K562 (cell line): ENCODE data around the gene IREB2. TPM values are rescaled to one million over a fixed set of nuclear protein-coding genes. Genes with fewer than 3 reads are reported as not detected.

ENCODE experiments used
- CREB1 ChIP-seq, 2 experiments: sonication (generic) in 1 of 2; formaldehyde crosslinking in 1 of 2; IDR thresholded peaks; 2 replicates each; pipeline versions ENCODE4 v1.6.1 to v1.8.0; 2012 to 2022; ENCODE audit warnings: inconsistent platforms in 1 of 2, mild to moderate bottlenecking in 1 of 2, missing genetic modification reagents in 1 of 2, moderate library complexity in 1 of 2
- ELF4 ChIP-seq: fragments of 450-650 bp; formaldehyde crosslinking; IDR thresholded peaks from 2 replicates; pipeline ENCODE4 v1.4.0; 2022; ENCODE audit warnings: missing genetic modification characterization
- ERF ChIP-seq: fragments of 450-650 bp; formaldehyde crosslinking; IDR thresholded peaks from 2 replicates; pipeline ENCODE4 v1.4.0; 2020; ENCODE audit warnings: mild to moderate bottlenecking, mixed read lengths
- HCFC1 ChIP-seq: IDR thresholded peaks from 2 replicates; pipeline ENCODE4 v1.6.1; 2012; ENCODE audit warnings: low read depth, low read length, improper control_type of control experiment
- NCOA1 ChIP-seq: fragments of 450-650 bp; IDR thresholded peaks from 2 replicates; pipeline ENCODE4 v1.6.1; 2016; ENCODE audit warnings: low read depth
- NCOA4 ChIP-seq: fragments of 450-650 bp; IDR thresholded peaks from 2 replicates; pipeline ENCODE4 v1.6.1; 2018; ENCODE audit warnings: mild to moderate bottlenecking; ENCODE audit not compliant: partially characterized antibody
- NELFE ChIP-seq: IDR thresholded peaks from 2 replicates; pipeline ENCODE4 v1.6.1; 2011; ENCODE audit warnings: mild to moderate bottlenecking; ENCODE audit not compliant: insufficient read depth, insufficient read length
- RHOXF2B ChIP-seq: fragments of 250-450 bp; sonication (Bioruptor Pico); conservative IDR thresholded peaks from 2 replicates; pipeline ENCODE4 v1.5.1; 2021
- TAF1 ChIP-seq: IDR thresholded peaks from 2 replicates; pipeline ENCODE4 v1.6.1; 2011; ENCODE audit warnings: mild to moderate bottlenecking, low read length, moderate library complexity; ENCODE audit not compliant: insufficient read depth, control insufficient read depth, severe bottlenecking; ENCODE audit errors: extremely low read depth
- ZNF197 ChIP-seq: fragments of 200-800 bp; sonication (Bioruptor generic); IDR thresholded peaks from 2 replicates; pipeline ENCODE4 v1.6.1; 2016; ENCODE audit warnings: low read depth, missing genetic modification characterization, missing compliant biosample characterization
- ZNF239 ChIP-seq: fragments of 250-450 bp; sonication (Bioruptor Pico); IDR thresholded peaks from 2 replicates; pipeline ENCODE4 v1.4.0; 2020; ENCODE audit warnings: mild to moderate bottlenecking
- ZNF586 ChIP-seq: fragments of 450-650 bp; formaldehyde crosslinking; conservative IDR thresholded peaks from 2 replicates; pipeline ENCODE4 v1.4.0; 2020; ENCODE audit warnings: mild to moderate bottlenecking, moderate library complexity
- ZNF75A ChIP-seq: fragments of 450-650 bp; formaldehyde crosslinking; IDR thresholded peaks from 2 replicates; pipeline ENCODE4 v1.4.0; 2020; ENCODE audit warnings: mild to moderate bottlenecking
- polyA plus RNA-seq, 8 experiments: library from polyadenylated mRNA; depleted of rRNA in 4 of 8; stranded (reverse) in 5 of 8; unstranded in 3 of 8; fragments of >200 nt; fragmentation: Nextera tagmentation in 2 of 8; fragmentation: Illumina TruSeq in 1 of 8; extraction: Ambion mirVana in 2 of 8; extraction: Trizol in 1 of 8; gene quantifications; 2 replicates each; pipeline versions ENCODE4 v1.2.1 to v1.2.3, GENCODE V29; 2011 to 2014; ENCODE audit warnings: inconsistent platforms in 1 of 8, missing spikeins in 1 of 8
- total RNA-seq, 7 experiments: library from RNA; depleted of rRNA in 6 of 7; stranded (reverse); fragments of >200 nt in 6 of 7; fragmentation: Illumina TruSeq in 2 of 7; extraction: Trizol in 2 of 7; gene quantifications; 2 replicates each; pipeline versions ENCODE4 v1.2.1 to v1.2.3, GENCODE V29; 2011 to 2021; ENCODE audit warnings: low replicate concordance in 1 of 7
- TF ChIP-seq, protein P1 (sequence below): fragments of 200-800 bp; sonication (Bioruptor generic); IDR thresholded peaks from 2 replicates; pipeline ENCODE4 v1.6.1; 2016; ENCODE audit warnings: missing genetic modification characterization, missing compliant biosample characterization
- TF ChIP-seq, protein P2 (sequence below): fragments of 250-450 bp; sonication (Bioruptor Pico); IDR thresholded peaks from 2 replicates; pipeline ENCODE4 v1.4.0; 2020
- TF ChIP-seq, protein P3 (sequence below), 2 experiments: fragments of 450-650 bp in 1 of 2; sonication (generic) in 1 of 2; formaldehyde crosslinking in 1 of 2; IDR thresholded peaks in 1 of 2; conservative IDR thresholded peaks in 1 of 2; 2 replicates each; pipeline versions ENCODE4 v1.6.1 to v1.8.1; 2016 to 2023; ENCODE audit warnings: mild to moderate bottlenecking in 2 of 2, moderate library complexity in 2 of 2, inconsistent platforms in 1 of 2, missing genetic modification reagents in 1 of 2
- TF ChIP-seq, protein P4 (sequence below): sonication (generic); formaldehyde crosslinking; IDR thresholded peaks from 2 replicates; pipeline ENCODE4 v1.9.0; 2022; ENCODE audit warnings: mild to moderate bottlenecking, missing genetic modification reagents
- TF ChIP-seq, protein P5 (sequence below): fragments of 250-450 bp; sonication (Bioruptor Pico); IDR thresholded peaks from 2 replicates; pipeline ENCODE4 v1.8.0; 2022; ENCODE audit warnings: moderate library complexity, mild to moderate bottlenecking, inconsistent platforms

IREB2 gene
- total and polyA plus RNA-seq, 9 of the 15 experiments (the other 6 are each of a cell fraction or from before 2014, with no cell fraction given), result 16.8 to 61.7 (median 34.0) TPM

DNA sequence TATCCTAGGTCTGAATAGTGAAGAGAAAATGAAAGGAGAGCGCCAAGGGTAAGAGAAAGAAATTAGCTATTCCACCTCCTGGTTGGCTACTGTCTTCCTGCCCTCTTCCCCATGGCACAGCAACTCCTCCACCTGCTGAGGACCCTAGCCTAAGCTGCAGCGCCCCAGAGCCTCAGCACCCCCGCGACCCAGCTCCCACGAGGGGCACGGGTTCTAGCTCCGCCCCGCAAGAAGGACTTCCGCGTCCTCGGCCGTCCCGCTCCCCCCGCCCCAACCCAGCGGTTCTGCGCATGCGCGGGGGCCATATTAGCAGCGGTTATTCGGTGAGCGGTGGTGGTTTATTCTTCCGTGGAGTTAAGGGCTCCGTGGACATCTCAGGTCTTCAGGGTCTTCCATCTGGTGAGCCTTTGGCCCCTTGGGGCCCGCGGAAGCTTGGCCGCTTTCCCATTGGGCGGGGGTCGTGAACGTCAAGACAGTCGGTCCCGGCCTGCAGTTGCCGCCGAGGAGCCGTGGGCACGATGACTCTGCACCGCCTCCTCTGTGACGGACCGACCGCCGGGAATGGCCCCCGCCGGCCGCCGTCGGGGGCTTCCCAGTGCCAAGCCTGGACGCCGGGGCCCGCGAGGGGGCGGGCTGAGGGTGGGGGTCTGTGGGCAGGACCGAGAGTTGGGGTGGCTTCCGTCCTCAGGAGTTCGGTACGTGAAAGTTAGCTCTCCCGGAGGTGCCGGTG is 102.3 kb downstream of the IREB2 start, which contains the start of gene PSMA4 (continued):
- TF ChIP-seq HCFC1 (0 out of 2 replicates have a peak, but pooled peaks have one; percentile 27), RHOXF2B (no peak), NCOA1 (0 out of 2 replicates have a peak, but pooled peaks have one; percentile 22), NCOA4 (no peak), ELF4 (CRISPR knock-in tag) (peak; percentile 92), ZNF75A (no peak), ZNF586 (CRISPR knock-in tag) (no peak), ERF (CRISPR knock-in tag) (0 out of 2 replicates have a peak, but pooled peaks have one; percentile 16), CREB1 (IDR thresholded peaks at IDR 0.05) (no peak), CREB1 (CRISPR knock-in tag; IDR thresholded peaks at IDR 0.05) (no peak), ZNF239 (no peak), ZNF197 (no peak), NELFE (no peak), TAF1 (peak; percentile 93)
- TF ChIP-seq, protein P1, sequence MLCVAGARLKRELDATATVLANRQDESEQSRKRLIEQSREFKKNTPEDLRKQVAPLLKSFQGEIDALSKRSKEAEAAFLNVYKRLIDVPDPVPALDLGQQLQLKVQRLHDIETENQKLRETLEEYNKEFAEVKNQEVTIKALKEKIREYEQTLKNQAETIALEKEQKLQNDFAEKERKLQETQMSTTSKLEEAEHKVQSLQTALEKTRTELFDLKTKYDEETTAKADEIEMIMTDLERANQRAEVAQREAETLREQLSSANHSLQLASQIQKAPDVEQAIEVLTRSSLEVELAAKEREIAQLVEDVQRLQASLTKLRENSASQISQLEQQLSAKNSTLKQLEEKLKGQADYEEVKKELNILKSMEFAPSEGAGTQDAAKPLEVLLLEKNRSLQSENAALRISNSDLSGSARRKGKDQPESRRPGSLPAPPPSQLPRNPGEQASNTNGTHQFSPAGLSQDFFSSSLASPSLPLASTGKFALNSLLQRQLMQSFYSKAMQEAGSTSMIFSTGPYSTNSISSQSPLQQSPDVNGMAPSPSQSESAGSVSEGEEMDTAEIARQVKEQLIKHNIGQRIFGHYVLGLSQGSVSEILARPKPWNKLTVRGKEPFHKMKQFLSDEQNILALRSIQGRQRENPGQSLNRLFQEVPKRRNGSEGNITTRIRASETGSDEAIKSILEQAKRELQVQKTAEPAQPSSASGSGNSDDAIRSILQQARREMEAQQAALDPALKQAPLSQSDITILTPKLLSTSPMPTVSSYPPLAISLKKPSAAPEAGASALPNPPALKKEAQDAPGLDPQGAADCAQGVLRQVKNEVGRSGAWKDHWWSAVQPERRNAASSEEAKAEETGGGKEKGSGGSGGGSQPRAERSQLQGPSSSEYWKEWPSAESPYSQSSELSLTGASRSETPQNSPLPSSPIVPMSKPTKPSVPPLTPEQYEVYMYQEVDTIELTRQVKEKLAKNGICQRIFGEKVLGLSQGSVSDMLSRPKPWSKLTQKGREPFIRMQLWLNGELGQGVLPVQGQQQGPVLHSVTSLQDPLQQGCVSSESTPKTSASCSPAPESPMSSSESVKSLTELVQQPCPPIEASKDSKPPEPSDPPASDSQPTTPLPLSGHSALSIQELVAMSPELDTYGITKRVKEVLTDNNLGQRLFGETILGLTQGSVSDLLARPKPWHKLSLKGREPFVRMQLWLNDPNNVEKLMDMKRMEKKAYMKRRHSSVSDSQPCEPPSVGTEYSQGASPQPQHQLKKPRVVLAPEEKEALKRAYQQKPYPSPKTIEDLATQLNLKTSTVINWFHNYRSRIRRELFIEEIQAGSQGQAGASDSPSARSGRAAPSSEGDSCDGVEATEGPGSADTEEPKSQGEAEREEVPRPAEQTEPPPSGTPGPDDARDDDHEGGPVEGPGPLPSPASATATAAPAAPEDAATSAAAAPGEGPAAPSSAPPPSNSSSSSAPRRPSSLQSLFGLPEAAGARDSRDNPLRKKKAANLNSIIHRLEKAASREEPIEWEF (CRISPR knock-in tag), result no peak
- TF ChIP-seq, protein P2, sequence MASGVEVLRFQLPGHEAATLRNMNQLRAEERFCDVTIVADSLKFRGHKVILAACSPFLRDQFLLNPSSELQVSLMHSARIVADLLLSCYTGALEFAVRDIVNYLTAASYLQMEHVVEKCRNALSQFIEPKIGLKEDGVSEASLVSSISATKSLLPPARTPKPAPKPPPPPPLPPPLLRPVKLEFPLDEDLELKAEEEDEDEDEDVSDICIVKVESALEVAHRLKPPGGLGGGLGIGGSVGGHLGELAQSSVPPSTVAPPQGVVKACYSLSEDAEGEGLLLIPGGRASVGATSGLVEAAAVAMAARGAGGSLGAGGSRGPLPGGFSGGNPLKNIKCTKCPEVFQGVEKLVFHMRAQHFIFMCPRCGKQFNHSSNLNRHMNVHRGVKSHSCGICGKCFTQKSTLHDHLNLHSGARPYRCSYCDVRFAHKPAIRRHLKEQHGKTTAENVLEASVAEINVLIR (CRISPR knock-in tag), result no peak
- TF ChIP-seq, protein P3, sequence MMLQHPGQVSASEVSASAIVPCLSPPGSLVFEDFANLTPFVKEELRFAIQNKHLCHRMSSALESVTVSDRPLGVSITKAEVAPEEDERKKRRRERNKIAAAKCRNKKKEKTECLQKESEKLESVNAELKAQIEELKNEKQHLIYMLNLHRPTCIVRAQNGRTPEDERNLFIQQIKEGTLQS (IDR thresholded peaks at IDR 0.05), result 0 out of 2 replicates have a peak, but pooled peaks have one; percentile 10
- TF ChIP-seq, protein P3 (CRISPR knock-in tag; conservative IDR thresholded peaks at IDR 0.05), result no peak
- TF ChIP-seq, protein P4, sequence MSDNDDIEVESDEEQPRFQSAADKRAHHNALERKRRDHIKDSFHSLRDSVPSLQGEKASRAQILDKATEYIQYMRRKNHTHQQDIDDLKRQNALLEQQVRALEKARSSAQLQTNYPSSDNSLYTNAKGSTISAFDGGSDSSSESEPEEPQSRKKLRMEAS (CRISPR knock-in tag), result peak; percentile 64
- TF ChIP-seq, protein P5, sequence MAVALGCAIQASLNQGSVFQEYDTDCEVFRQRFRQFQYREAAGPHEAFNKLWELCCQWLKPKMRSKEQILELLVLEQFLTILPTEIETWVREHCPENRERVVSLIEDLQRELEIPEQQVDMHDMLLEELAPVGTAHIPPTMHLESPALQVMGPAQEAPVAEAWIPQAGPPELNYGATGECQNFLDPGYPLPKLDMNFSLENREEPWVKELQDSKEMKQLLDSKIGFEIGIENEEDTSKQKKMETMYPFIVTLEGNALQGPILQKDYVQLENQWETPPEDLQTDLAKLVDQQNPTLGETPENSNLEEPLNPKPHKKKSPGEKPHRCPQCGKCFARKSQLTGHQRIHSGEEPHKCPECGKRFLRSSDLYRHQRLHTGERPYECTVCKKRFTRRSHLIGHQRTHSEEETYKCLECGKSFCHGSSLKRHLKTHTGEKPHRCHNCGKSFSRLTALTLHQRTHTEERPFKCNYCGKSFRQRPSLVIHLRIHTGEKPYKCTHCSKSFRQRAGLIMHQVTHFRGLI (CRISPR knock-in tag), result no peak
